Endodermal cell (in vitro differentiated cells): Measurements from ENCODE around the gene THSD4. TPM values are rescaled to one million over a fixed set of nuclear protein-coding genes. Genes with fewer than 3 reads are reported as not detected.
A peak's percentile ranks its signal among the peaks of the same experiment; 100 is the strongest.
"Not testable (repeated sequence)": the region's sequence is repeated elsewhere in the genome, so short reads cannot be mapped to it uniquely, and the experiment has no call there.

ENCODE experiments used
- DNase-seq: peaks from one replicate; pipeline ENCODE4 v3.0.0-alpha.2; 2017
- H3K27ac ChIP-seq: 2 replicates; pipeline ENCODE4 v1.5.1; 2013; ENCODE audit warnings: mild to moderate bottlenecking, low read depth, low read length, moderate library complexity
- H3K27me3 ChIP-seq: 2 replicates; pipeline ENCODE4 v1.6.1; 2013; ENCODE audit warnings: mild to moderate bottlenecking, low read length, moderate library complexity; ENCODE audit not compliant: insufficient read depth, control insufficient read depth, poor library complexity, severe bottlenecking
- H3K36me3 ChIP-seq: 2 replicates; pipeline ENCODE4 v1.7.0; 2013; ENCODE audit warnings: mild to moderate bottlenecking, low read length, moderate library complexity; ENCODE audit not compliant: control insufficient read depth, insufficient read depth
- H3K4me1 ChIP-seq: one replicate; pipeline ENCODE4 v1.7.0; 2013; ENCODE audit warnings: low read length; ENCODE audit not compliant: control insufficient read depth, insufficient read depth
- H3K4me3 ChIP-seq: 2 replicates; pipeline ENCODE4 v1.5.1; 2013; ENCODE audit warnings: mild to moderate bottlenecking, low read length, moderate library complexity
- H3K9ac ChIP-seq: 2 replicates; pipeline ENCODE4 v1.6.1; 2013; ENCODE audit warnings: mild to moderate bottlenecking, low read length, moderate library complexity; ENCODE audit not compliant: poor library complexity, severe bottlenecking; ENCODE audit errors: extremely low read depth
- H3K9me3 ChIP-seq: 2 replicates; pipeline ENCODE4 v1.6.1; 2013; ENCODE audit warnings: mild to moderate bottlenecking, low read length, moderate library complexity; ENCODE audit not compliant: control insufficient read depth
- H3K27ac Mint-ChIP-seq: 2 replicates; pipeline ENCODE4 v1.8.0; 2020; ENCODE audit warnings: mixed read lengths
- H3K27me3 Mint-ChIP-seq: 2 replicates; pipeline ENCODE4 v1.8.0; 2021; ENCODE audit warnings: mild to moderate bottlenecking, mixed read lengths; ENCODE audit not compliant: insufficient read depth
- H3K36me3 Mint-ChIP-seq: 2 replicates; pipeline ENCODE4 v1.8.0; 2020; ENCODE audit warnings: low read depth, mixed read lengths
- H3K4me1 Mint-ChIP-seq: 2 replicates; pipeline ENCODE4 v1.8.0; 2020; ENCODE audit warnings: mixed read lengths
- H3K4me3 Mint-ChIP-seq: 2 replicates; pipeline ENCODE4 v1.8.0; 2020; ENCODE audit warnings: mild to moderate bottlenecking, moderate library complexity, mixed read lengths
- H3K9me3 Mint-ChIP-seq: 2 replicates; pipeline ENCODE4 v1.8.0; 2020; ENCODE audit warnings: mild to moderate bottlenecking, mixed read lengths
- CTCF ChIP-seq: fragments of 200-600 bp; sonication (generic); conservative IDR thresholded peaks from 2 replicates; pipeline ENCODE4 v1.5.0; 2021; ENCODE audit warnings: antibody characterized with exemption, mild to moderate bottlenecking
- WGBS, 2 experiments: methylation state at CpG; one replicate each; pipeline versions ENCODE4 v1.1.5 to v1.1.7; 2013; ENCODE audit warnings: missing lambda C conversion rate in 2 of 2, mixed read lengths in 1 of 2; ENCODE audit not compliant: insufficient coverage in 1 of 2, insufficient read length in 1 of 2; 5-methylcytosine and 5-hydroxymethylcytosine counted together
- total RNA-seq, 2 donors: library from RNA; stranded (reverse); fragmentation: NEBNext Ultra II Directional in 1 of 2; extraction: Animal tissue kit (Norgen Biotek cat#: 25700) in 1 of 2; gene quantifications; 2 replicates in 1 of 2; 3 replicates in 1 of 2; pipeline ENCODE4 v1.2.1, GENCODE V29; 2021

Gene THSD4
- total RNA-seq, 2 donors from 2014 or later: 4.6 to 5.4 TPM

GRCh38 chr15:71437919-71438318 is 322.6 kb downstream of the THSD4 start:
- no peak for TF ChIP-seq CTCF
- H3K9ac ChIP-seq: no peak overlapping the region
- H3K4me3 Mint-ChIP-seq: no peak overlapping the region
- no peaks in the 10 kb centered on the region for H3K36me3 Mint-ChIP-seq
- no peaks in the 10 kb centered on the region for H3K36me3 ChIP-seq
- H3K27ac Mint-ChIP-seq: no peak overlapping the region
- no peaks in the 10 kb centered on the region for H3K27me3 ChIP-seq
- H3K4me1 ChIP-seq: no peaks in the 10 kb centered on the region
- no peaks in the 10 kb centered on the region for H3K9me3 ChIP-seq
- no peak overlapping the region for H3K4me3 ChIP-seq
- no peaks in the 10 kb centered on the region for H3K27me3 Mint-ChIP-seq
- no peaks in the 10 kb centered on the region for H3K9me3 Mint-ChIP-seq
- WGBS, 2 experiments: 92 to 96% methylated on average over 4 of the region's 4 CpGs
- DNase-seq: no peak
- H3K27ac ChIP-seq: no peak overlapping the region
- no peaks in the 10 kb centered on the region for H3K4me1 Mint-ChIP-seq

DNA sequence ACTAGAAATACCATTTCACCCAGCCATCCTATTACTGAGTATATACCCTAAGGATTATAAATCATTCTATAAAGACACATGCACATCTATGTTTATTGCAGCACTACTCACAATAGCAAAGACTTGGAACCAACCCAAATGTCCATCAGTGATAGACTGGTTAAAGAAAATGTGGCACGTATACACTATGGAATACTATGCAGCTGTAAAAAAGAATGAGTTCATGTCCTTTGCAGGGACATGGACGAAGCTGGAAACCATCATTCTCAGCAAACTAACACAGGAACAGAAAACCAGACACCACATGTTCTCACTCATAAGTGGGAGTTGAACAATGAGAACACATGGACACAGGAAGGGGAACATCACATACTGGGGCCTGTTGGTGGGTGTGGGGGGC is 324.2 kb downstream of the THSD4 start:
- H3K36me3 Mint-ChIP-seq, H3K9me3 ChIP-seq, H3K4me1 Mint-ChIP-seq, DNase-seq, H3K36me3 ChIP-seq, H3K27ac Mint-ChIP-seq, H3K27me3 ChIP-seq, H3K9me3 Mint-ChIP-seq, H3K9ac ChIP-seq, H3K4me3 Mint-ChIP-seq, H3K4me3 ChIP-seq, H3K27ac ChIP-seq, H3K4me1 ChIP-seq, H3K27me3 Mint-ChIP-seq: not testable (repeated sequence)
- 86 to 88% methylated on average over 1 of the region's 2 CpGs for WGBS, 2 experiments

- no peak overlapping the region for H3K9ac ChIP-seq
- peak; percentile 73 for TF ChIP-seq CTCF
- no peaks in the 10 kb centered on the region for H3K36me3 ChIP-seq
- H3K9me3 ChIP-seq: no peaks in the 10 kb centered on the region
- 20 to 31% methylated on average over 1 to 3 of the region's 3 CpGs for WGBS, 2 experiments
- Mint-ChIP-seq H3K36me3 (no peaks in the 10 kb centered on the region), H3K4me1 (peaks cover 2% of the 10 kb centered on the region), H3K9me3 (no peaks in the 10 kb centered on the region), H3K27ac (no peak overlapping the region), H3K27me3 (no peaks in the 10 kb centered on the region), H3K4me3 (no peak overlapping the region)
- no peaks in the 10 kb centered on the region for H3K27me3 ChIP-seq
- no peak for DNase-seq
- H3K4me3 ChIP-seq: no peak overlapping the region
- no peaks in the 10 kb centered on the region for H3K4me1 ChIP-seq
- no peak overlapping the region for H3K27ac ChIP-seq
These were observed 325.3 kb downstream of the THSD4 start for GRCh38 chr15:71440489-71441110.

DNA sequence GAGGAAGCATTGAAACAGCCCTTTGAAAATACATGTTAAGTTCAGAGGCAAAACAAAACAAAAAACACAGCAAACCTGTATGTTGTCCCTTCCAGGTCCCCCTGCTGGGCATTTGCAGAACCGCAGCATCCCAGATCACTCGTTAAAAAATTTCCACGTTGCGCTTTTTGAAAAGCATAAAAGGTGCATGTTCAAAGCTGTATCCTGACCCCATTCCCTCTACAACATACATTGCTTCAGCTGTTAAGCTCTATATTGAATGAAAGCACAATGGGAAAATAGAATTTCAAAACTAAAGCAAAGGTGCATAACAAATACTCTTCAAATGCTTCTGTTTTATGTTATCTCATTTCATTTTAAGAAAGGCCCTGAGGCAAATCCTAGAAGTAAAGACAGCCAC is 328.3 kb downstream of the THSD4 start:
- no peaks in the 10 kb centered on the region for H3K4me1 ChIP-seq
- no peaks in the 10 kb centered on the region for H3K9me3 Mint-ChIP-seq
- peaks cover 4% of the 10 kb centered on the region for H3K4me1 Mint-ChIP-seq
- H3K9me3 ChIP-seq: no peaks in the 10 kb centered on the region
- no peak overlapping the region for H3K4me3 ChIP-seq
- no peaks in the 10 kb centered on the region for H3K36me3 ChIP-seq
- peak; percentile 93 for TF ChIP-seq CTCF
- H3K27me3 ChIP-seq: no peaks in the 10 kb centered on the region
- no peak overlapping the region for H3K27ac ChIP-seq
- H3K27ac Mint-ChIP-seq: no peak overlapping the region
- no peak overlapping the region for H3K4me3 Mint-ChIP-seq
- H3K27me3 Mint-ChIP-seq: no peaks in the 10 kb centered on the region
- WGBS, 2 experiments: 16 to 21% methylated on average over 2 to 4 of the region's 4 CpGs
- no peaks in the 10 kb centered on the region for H3K36me3 Mint-ChIP-seq
- H3K9ac ChIP-seq: no peak overlapping the region
- peak; percentile 86 for DNase-seq
